Hematopoietic multipotent progenitor cell treated with erythropoietin and hydrocortisone succinate and interleukin-3 and kit ligand, for 6 days (in vitro differentiated cells): Measurements from ENCODE around the gene SUPT3H.
"Not testable (repeated sequence)": the region's sequence is repeated elsewhere in the genome, so short reads cannot be mapped to it uniquely, and the experiment has no call there.

Experiments
- DNase-seq: peaks from one replicate; pipeline ENCODE4 v3.0.0-alpha.2; 2015

Gene SUPT3H

GRCh38 chr6:45169815-45170214 lies 207.9 kb downstream of the SUPT3H start:
- no peak for DNase-seq

DNA sequence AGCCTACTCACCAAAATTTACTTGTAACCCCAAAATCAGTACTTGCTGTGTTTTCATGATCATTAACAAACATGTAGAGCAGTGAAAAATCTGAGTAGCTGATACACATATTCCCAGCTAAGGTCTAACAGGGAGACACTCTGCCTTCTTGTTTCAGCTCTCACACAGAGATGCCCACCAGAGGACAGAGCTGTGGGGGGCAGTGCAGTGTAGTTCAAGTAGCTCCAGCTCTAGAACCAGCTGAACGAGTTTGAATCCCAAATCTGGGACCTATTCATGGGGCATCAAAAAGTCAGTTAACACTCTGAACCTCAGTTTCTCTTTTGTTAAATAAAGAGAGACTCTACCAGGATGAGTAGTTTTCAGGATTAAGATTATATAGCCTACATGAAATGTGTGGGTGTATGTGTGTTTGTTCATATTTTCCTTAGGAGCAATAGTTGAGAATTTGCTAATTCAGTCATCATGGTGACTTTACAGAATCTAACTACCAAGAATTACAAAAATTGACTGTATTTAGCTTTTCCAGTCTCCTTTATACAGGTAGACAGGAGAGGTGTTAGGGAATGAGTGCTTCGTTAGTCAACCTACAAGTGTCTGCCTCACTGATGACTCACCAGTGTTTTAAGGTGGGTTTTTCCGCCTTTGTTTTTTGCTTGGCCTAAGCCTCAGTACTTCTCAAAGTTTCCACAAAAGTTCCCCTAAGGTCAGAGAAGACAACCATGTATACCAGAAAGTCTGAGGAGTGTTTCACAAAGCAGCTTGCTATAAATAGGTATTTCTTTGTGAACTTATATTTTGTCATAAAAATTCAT lies 213.6 kb downstream of the SUPT3H start:
- no peak for DNase-seq

- DNase-seq: no peak
Measured at GRCh38 chr6:45160305-45160704, 217.4 kb downstream of the SUPT3H start.

GRCh38 chr6:45156075-45156474 lies 221.7 kb downstream of the SUPT3H start:
- peak; percentile 69 for DNase-seq

GRCh38 chr6:45155341-45155894 lies 222.3 kb downstream of the SUPT3H start:
- no peak for DNase-seq

GRCh38 chr6:45154679-45155078 lies 223.1 kb downstream of the SUPT3H start:
- no peak for DNase-seq

DNA sequence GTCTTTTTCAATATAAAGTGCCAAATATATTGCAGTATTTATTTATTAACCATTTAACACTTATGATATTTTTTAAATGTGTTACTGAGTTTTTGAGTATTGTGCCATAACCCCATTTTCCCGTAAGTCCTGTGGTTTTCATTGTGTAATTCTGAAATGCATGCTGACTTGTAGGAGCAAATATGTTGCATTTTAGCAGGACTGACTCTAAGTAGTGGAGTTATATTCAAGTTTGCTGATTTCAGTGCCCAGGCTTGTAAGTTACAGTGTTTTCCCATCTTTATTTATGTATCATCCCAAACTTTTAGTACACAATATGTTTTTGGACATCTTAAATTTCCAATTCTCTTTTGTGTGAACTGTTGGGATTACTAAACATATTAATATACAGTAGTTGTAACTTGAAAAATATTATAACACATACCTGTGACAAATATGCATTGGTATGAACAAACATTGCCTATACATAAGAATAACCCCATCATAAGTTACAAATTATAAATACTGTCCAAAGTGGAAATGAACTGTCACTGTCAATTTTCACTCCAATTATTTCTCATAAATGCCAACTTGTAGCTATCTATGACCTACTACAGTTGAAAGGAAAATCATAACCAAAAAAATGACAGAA lies 228.9 kb downstream of the SUPT3H start:
- DNase-seq: no peak

DNA sequence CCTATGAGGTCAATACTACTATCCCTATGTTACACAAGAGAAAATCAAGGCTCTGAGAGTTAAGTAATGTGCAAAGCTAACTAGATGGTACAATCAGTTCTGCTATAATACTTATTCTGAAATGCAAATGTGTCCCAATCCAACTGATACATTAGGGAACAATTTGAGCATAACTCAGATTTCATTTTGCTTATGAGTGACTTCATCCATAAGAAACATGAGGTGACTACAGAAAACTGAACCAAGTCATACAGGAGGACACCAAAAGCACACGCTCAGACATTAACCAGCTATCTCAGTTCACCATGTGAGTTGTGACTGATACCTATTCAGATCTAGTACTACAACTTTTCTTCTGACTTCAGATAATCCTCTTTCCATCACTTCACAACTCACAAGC lies 229.5 kb downstream of the SUPT3H start:
- no peak for DNase-seq

- not testable (repeated sequence) for DNase-seq
Measured at GRCh38 chr6:45145658-45146057, 232.1 kb downstream of the SUPT3H start.

GRCh38 chr6:45138765-45139164 lies 239.0 kb downstream of the SUPT3H start:
- no peak for DNase-seq

DNA sequence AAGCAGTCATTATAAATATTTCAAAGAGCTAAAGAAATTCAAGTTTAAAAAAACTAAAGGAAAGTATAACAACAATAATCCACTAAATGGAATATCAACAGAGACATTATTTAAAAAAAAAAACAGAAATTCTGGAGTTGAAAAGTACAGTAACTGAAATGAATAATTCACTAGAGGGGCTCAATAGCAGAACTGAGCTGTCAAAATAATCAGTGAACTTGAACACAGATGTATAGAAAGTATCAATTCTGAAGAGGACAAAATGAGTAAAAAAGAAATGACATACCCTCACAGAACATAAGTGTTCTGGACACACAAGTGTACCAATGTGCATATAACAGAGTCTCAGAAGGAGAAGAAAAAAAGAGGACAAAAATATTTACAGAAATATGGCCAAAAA lies 241.2 kb downstream of the SUPT3H start:
- DNase-seq: no peak

DNA sequence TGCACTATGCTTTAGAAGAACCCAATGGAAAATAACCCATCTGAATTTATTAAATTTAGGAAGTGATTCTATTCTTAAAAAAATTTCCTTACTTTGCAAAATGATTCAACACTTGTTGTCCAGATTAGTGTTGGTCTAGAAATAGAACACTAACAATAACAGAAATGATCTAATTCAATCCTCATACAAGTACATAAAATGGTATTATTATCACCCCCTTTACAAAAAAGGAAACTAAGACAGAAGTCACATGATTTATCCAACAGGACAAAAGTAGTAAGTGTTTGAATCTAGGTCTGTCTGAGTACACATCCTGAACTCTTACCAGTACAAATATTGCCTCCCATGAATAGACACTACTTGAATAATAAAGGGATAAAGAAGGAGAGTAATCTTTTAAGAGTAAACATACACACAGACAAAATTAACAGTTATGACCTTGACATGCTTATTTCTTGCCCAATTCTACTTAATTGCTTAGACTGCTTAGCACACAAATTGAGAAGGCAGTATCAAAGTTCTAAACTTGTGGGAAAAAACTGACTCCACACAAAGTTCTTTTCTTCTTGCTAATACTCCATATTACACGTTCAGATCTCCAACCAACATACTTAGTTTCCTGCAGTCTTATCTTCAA lies 245.0 kb downstream of the SUPT3H start:
- DNase-seq: no peak

DNA sequence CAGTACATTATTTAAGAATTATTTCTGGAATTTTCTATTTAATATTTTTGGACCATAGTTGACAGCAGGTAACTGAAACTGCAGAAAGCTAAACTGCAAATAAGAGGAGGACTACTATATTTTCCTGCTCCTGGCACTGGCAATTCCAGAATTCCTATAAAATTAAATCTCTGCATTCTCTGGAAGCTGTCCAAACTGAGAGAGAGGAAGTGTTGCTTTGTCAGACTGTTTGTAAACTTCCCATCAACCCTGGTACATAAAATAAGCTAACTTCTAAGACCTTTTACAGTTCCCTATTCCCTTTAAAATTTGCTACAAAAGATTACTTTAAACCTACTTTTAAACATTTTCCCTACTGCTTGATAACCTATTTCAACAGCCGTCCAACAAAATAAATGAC lies 245.7 kb downstream of the SUPT3H start:
- DNase-seq: no peak

GRCh38 chr6:45129051-45129450 lies 248.7 kb downstream of the SUPT3H start:
- DNase-seq: no peak

DNA sequence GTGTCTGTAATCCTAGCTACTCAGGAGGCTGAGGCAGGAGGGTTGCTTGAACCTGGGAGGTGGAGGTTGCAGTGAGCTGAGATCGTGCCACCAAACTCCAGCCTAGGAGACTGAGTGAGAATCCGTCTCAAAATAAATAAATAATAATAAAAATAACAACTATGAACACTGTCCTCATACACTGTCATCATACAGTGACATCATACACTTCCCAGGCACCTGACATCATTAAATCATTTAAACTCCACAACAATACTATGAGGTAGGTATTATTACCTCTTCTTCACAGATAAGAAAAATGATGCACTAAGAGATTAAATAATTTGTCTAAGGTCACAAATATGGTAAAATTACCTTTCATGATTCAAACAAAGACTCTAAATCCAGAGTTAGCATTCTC lies 250.5 kb downstream of the SUPT3H start:
- no peak for DNase-seq

GRCh38 chr6:45126033-45126432 lies 251.7 kb downstream of the SUPT3H start:
- no peak for DNase-seq

DNA sequence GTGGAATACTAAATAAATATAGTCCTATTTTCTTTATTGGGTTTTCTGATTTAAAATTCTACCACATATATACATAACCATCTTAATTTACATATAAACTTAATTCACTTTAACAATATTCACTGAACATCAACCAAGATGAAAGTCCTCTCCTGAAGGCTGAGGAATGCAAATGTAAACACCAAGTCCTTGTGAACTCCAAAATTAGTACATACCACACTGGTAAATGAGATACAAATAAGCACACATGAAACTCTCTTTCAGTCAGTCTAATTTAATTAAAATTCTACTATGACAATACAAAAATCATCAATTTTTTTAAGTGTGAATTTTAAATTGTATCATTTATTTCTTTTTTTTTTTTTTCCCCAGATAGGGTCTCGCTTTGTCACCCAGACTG lies 254.7 kb downstream of the SUPT3H start:
- DNase-seq: no peak

GRCh38 chr6:45118754-45119153 lies 259.0 kb downstream of the SUPT3H start:
- no peak for DNase-seq

DNA sequence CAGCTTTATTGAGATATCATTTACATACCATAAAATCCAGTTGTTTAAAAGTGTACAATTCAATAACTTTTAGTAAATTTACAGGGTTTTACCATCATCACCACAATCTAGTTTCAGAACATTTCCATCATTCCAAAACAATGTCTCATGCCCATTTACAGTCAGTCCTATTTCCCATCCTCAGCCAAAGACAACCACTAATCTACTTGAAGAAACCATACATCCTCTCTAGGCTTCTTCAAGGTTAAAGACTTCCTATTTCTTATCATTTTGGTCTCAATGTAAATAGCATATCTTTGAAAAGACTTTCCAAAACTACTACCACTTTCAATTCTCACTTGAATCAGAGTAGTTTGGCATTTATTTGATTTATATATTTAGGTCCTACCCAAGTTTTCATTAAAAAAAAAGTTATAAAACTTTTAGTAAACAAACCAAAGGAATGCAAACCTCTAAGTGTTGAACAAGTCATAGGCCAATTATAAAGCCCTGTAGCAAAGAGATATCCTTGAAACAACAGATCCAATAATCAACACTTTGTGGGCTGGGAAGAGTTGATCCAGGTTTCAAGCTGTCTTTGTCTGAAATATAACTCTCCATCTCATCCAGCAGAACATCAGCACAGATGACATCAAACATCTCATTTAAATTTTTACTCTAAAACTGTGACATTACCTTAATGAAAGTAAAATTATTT lies 260.9 kb downstream of the SUPT3H start:
- DNase-seq: no peak

GRCh38 chr6:45115696-45116095 lies 262.0 kb downstream of the SUPT3H start:
- DNase-seq: no peak

DNA sequence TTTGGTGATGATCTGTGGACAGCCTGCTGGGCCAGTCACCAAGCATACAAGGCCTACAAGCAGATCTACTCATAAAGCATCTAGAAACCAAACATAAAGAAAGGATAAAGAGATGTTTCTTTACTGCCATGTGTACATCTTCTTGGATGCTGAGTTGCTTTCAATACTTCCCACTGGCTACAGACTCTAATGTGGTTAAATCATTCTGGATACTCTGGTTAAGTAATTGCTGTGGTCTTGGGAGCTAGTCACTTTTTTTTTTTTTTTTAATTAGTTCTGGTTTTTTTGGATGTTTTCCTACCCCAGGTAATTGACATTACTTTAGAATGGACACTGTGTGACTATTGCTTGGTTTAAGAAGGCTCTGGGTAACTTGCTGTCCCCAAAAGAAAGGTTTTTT lies 265.0 kb downstream of the SUPT3H start:
- DNase-seq: no peak

- no peak for DNase-seq
Measured at GRCh38 chr6:45109551-45109950, 268.2 kb downstream of the SUPT3H start.

DNA sequence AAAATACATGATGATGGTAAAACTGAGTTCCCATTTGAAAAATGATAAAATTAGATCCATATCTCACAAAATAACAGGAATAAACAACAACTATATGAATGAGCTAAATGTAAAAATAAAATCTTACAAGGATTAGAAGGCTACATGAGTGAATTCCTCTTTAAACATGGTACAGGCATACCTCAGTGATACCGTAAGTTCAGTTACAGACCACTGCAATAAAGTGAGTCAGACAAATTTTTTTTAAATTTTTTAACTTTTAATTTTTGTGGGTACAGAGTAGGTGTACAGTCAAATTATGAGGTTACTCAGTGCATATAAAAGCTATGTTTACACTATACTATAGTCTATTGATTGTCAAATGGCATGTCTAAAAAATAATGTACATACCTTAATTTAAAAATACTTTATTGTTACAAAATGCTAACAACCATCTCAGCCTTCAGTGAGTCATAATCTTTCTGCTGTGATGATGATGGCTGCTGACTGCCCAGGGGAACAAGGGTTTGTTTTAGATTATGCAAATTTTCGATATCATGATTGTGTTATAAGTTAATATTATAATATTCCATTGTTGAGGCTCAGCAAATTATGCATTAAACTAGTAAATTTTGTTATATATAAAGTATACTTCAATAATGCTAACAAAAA lies 272.4 kb downstream of the SUPT3H start:
- no peak for DNase-seq
